Measurements from ENCODE around the gene CLEC18B. TPM values are rescaled to one million over a fixed set of nuclear protein-coding genes. Genes with fewer than 3 reads are reported as not detected.

The CLEC18B gene
- polyA plus RNA-seq, 1 donor, result 2.8 TPM

Other genes with a start within 250 kb of the CLEC18B start
- 91.6 TPM for gene PSMD7, start 124.7 kb downstream of the CLEC18B start, polyA plus RNA-seq (ENCODE audit: insufficient read length)
- 1.3 TPM for gene NPIPB15, start 45.2 kb downstream of the CLEC18B start, polyA plus RNA-seq (ENCODE audit: insufficient read length)
- 97.1 TPM for gene GLG1, start 185.6 kb upstream of the CLEC18B start, polyA plus RNA-seq (ENCODE audit: insufficient read length)
- gene RFWD3, start 245.4 kb upstream of the CLEC18B start, polyA plus RNA-seq (ENCODE audit: insufficient read length), result 9.1 TPM

Data from forelimb muscle (tissue), 1 donor.